K562 (cell line): ENCODE results near the gene LCE1B. TPM values are rescaled to one million over a fixed set of nuclear protein-coding genes. Genes with fewer than 3 reads are reported as not detected.

Experiments
- ATAC-seq: fragments of 200-7000 bp; cut with Tn5 transposase; 3 replicates; pipeline ENCODE4 v1.9.1; 2020; ENCODE audit warnings: moderate library complexity
- BruUV-seq: library from RNA; stranded (reverse); fragments of 400-500 nt; replicated peaks from 2 replicates; lab custom pipeline; 2021; lab: Mats Ljungman, UMichigan
- CTCF ChIA-PET: fragments of 300-600 bp; formaldehyde crosslinking; extraction: SDS; loops from one replicate; lab custom pipeline; 2021; ENCODE audit warnings: low intra/inter-chr PET ratio; lab: Yijun Ruan, JAX
- POLR2A ChIA-PET: fragments of 300-600, 350-650 bp; sonication (Branson Sonifier 250); formaldehyde crosslinking; extraction: SDS; loops from one replicate; lab custom pipeline; 2021; ENCODE audit warnings: antibody characterized with exemption, inconsistent platforms; lab: Yijun Ruan, JAX
- DNase-seq, 4 experiments: peaks; one replicate each; pipeline versions ENCODE4 v3.0.0 to v3.0.0-alpha.2; 2011 to 2018; ENCODE audit warnings: low spot score in 3 of 4, mixed read lengths in 3 of 4; ENCODE audit errors: extremely low read depth in 1 of 4
- FAIRE-seq: peaks from 2 replicates; lab custom pipeline; 2011; peaks lifted over from hg19 to GRCh38; lab: Jason Lieb, UNC
- H2AFZ ChIP-seq: 2 replicates; pipeline ENCODE4 v1.6.0; 2011; ENCODE audit warnings: low read depth, low read length, control low read depth, inconsistent platforms
- H3K27ac ChIP-seq: fragments of 200-600 bp; 3 replicates; pipeline ENCODE4 v1.8.0; 2011; ENCODE audit warnings: low read depth, mild to moderate bottlenecking, control low read depth, inconsistent platforms, low read length, moderate library complexity, mixed read lengths; ENCODE audit errors: extremely low read depth
- H3K27me3 ChIP-seq, 2 experiments: fragments of 300-600 bp in 1 of 2; 2 replicates in 1 of 2; 3 replicates in 1 of 2; pipeline versions ENCODE4 v1.6.0 to v1.8.0; 2011; ENCODE audit warnings: inconsistent platforms in 2 of 2, low read length in 2 of 2, mild to moderate bottlenecking in 1 of 2, mixed read lengths in 1 of 2, moderate library complexity in 1 of 2; ENCODE audit not compliant: control insufficient read depth in 2 of 2, insufficient read depth in 2 of 2
- H3K36me3 ChIP-seq: fragments of 300-600 bp; 3 replicates; pipeline ENCODE4 v1.8.0; 2011; ENCODE audit warnings: mild to moderate bottlenecking, low read length, inconsistent platforms; ENCODE audit not compliant: control insufficient read depth, insufficient read depth
- H3K4me1 ChIP-seq, 2 experiments: fragments of 200-600 bp in 1 of 2; replicated peaks in 1 of 2; 2 replicates in 1 of 2; 3 replicates in 1 of 2; pipeline versions ENCODE4 v1.5.1 to v1.8.0; 2011; ENCODE audit warnings: inconsistent platforms in 2 of 2, low read length in 2 of 2, mild to moderate bottlenecking in 1 of 2, mixed read lengths in 1 of 2, moderate library complexity in 1 of 2; ENCODE audit not compliant: control insufficient read depth in 2 of 2, insufficient read depth in 2 of 2
- H3K4me2 ChIP-seq: 2 replicates; pipeline ENCODE4 v1.6.1; 2011; ENCODE audit warnings: low read length, control low read depth, inconsistent platforms, mixed read lengths; ENCODE audit not compliant: insufficient read depth
- H3K4me3 ChIP-seq: fragments of 200-600 bp; sonication (generic), shearing (Covaris generic); 2 replicates; pipeline ENCODE4 v1.5.1; 2016; ENCODE audit warnings: control low read depth, inconsistent platforms
- H3K79me2 ChIP-seq: fragments of 200-600 bp; 3 replicates; pipeline ENCODE4 v1.8.0; 2011; ENCODE audit warnings: low read length, inconsistent platforms; ENCODE audit not compliant: control insufficient read depth, insufficient read depth
- H3K9ac ChIP-seq, 2 experiments: 2 replicates each; pipeline versions ENCODE4 v1.6.0 to v1.6.1; 2011; ENCODE audit warnings: low read depth in 2 of 2, low read length in 2 of 2, control low read depth in 1 of 2, inconsistent platforms in 1 of 2, mild to moderate bottlenecking in 1 of 2, mixed read lengths in 1 of 2; ENCODE audit not compliant: insufficient read depth in 1 of 2
- H3K9me1 ChIP-seq: one replicate; pipeline ENCODE4 v1.6.0; 2011; ENCODE audit warnings: inconsistent platforms, mild to moderate bottlenecking, low read length, moderate library complexity; ENCODE audit not compliant: control insufficient read depth, insufficient read depth
- H3K9me3 ChIP-seq: replicated peaks from 2 replicates; pipeline ENCODE4 v1.5.1; 2011; ENCODE audit warnings: low read depth, low read length, inconsistent platforms; ENCODE audit not compliant: control insufficient read depth, insufficient read depth
- H4K20me1 ChIP-seq: replicated peaks from 2 replicates; pipeline ENCODE4 v1.6.1; 2011; ENCODE audit warnings: low read length, inconsistent platforms, mixed read lengths; ENCODE audit not compliant: control insufficient read depth, insufficient read depth
- BRF1 ChIP-seq: IDR thresholded peaks from 3 replicates; pipeline ENCODE4 v1.6.1; 2011; ENCODE audit warnings: borderline replicate concordance, mild to moderate bottlenecking; ENCODE audit not compliant: insufficient read length; ENCODE audit errors: extremely low read depth
- DIDO1 ChIP-seq: fragments of 450-650 bp; IDR thresholded peaks from 2 replicates; pipeline ENCODE4 v1.6.1; 2016; ENCODE audit warnings: low read depth, missing biosample characterization, missing genetic modification characterization
- E4F1 ChIP-seq: fragments of 250-450 bp; sonication (Bioruptor Pico); IDR thresholded peaks from 2 replicates; pipeline ENCODE4 v1.5.0; 2021; ENCODE audit warnings: mild to moderate bottlenecking, borderline replicate concordance
- EHMT2 ChIP-seq: fragments of 450-650 bp; IDR thresholded peaks from 2 replicates; pipeline ENCODE4 v1.6.1; 2018; ENCODE audit warnings: antibody characterized with exemption
- EP400 ChIP-seq: fragments of 450-650 bp; IDR thresholded peaks from 2 replicates; pipeline ENCODE4 v1.6.1; 2017; ENCODE audit warnings: antibody characterized with exemption, mild to moderate bottlenecking, moderate library complexity
- FOXJ3 ChIP-seq: sonication (generic); formaldehyde crosslinking; IDR thresholded peaks from 2 replicates; pipeline ENCODE4 v1.4.0; 2020; ENCODE audit warnings: mild to moderate bottlenecking, missing genetic modification reagents
- MITF ChIP-seq: IDR thresholded peaks from 2 replicates; pipeline ENCODE4 v1.6.1; 2014; ENCODE audit warnings: antibody characterized with exemption
- POLR2B ChIP-seq: fragments of 450-650 bp; IDR thresholded peaks from 2 replicates; pipeline ENCODE4 v1.6.1; 2018; ENCODE audit warnings: low read depth; ENCODE audit not compliant: partially characterized antibody
- RBM14 ChIP-seq: fragments of 200-400 bp; formaldehyde crosslinking; IDR thresholded peaks from 2 replicates; pipeline ENCODE4 v1.6.1; 2018; ENCODE audit warnings: low read depth, mild to moderate bottlenecking, low read length, moderate library complexity, borderline replicate concordance; ENCODE audit not compliant: insufficient read depth
- RBM22 ChIP-seq: fragments of 200-400 bp; formaldehyde crosslinking; IDR thresholded peaks from 2 replicates; pipeline ENCODE4 v1.6.1; 2018; ENCODE audit warnings: low read length, low read depth; ENCODE audit not compliant: poor library complexity, severe bottlenecking
- TAF7 ChIP-seq: fragments of 450-650 bp; IDR thresholded peaks from 2 replicates; pipeline ENCODE4 v1.6.1; 2016; ENCODE audit warnings: missing genetic modification characterization, missing compliant biosample characterization
- TEAD4 ChIP-seq, 2 experiments: sonication (generic) in 1 of 2; formaldehyde crosslinking in 1 of 2; IDR thresholded peaks; 2 replicates each; pipeline versions ENCODE4 v1.6.1 to v1.8.0; 2012 to 2022; ENCODE audit warnings: borderline replicate concordance in 1 of 2, inconsistent platforms in 1 of 2, low read length in 1 of 2, mild to moderate bottlenecking in 1 of 2, missing genetic modification reagents in 1 of 2
- WHSC1 ChIP-seq: IDR thresholded peaks from one replicate; pipeline ENCODE4 v1.6.1; 2012; ENCODE audit warnings: low read length, control low read depth, inconsistent platforms
- XRCC3 ChIP-seq: fragments of 450-650 bp; IDR thresholded peaks from 2 replicates; pipeline ENCODE4 v1.6.1; 2017; ENCODE audit warnings: mild to moderate bottlenecking, moderate library complexity
- ZBTB12 ChIP-seq: fragments of 250-450 bp; sonication (Bioruptor Pico); IDR thresholded peaks from 2 replicates; pipeline ENCODE4 v1.4.0; 2020
- WGBS: fragments of 100-300 bp; shearing (Covaris generic); methylation state at CpG from one replicate; pipeline ENCODE4 v1.1.6; 2016; ENCODE audit warnings: low coverage, mixed read lengths; ENCODE audit not compliant: insufficient coverage; ENCODE audit errors: missing lambda C conversion rate; 5-methylcytosine and 5-hydroxymethylcytosine counted together
- in situ Hi-C: fragments of 300-500 bp; cut with MboI; formaldehyde crosslinking; loops from 4 replicates; pipeline ENCODE4 v1.15.0; 2018; ENCODE audit warnings: inconsistent platforms, mixed read lengths
- intact Hi-C: fragments of 100-400 bp; cut with micrococcal nuclease; formaldehyde crosslinking; loops from 2 replicates; pipeline ENCODE4 v1.14.2; 2022
- polyA plus RNA-seq, 8 experiments: library from polyadenylated mRNA; depleted of rRNA in 4 of 8; stranded (reverse) in 5 of 8; unstranded in 3 of 8; fragments of >200 nt; fragmentation: Nextera tagmentation in 2 of 8; fragmentation: Illumina TruSeq in 1 of 8; extraction: Ambion mirVana in 2 of 8; extraction: Trizol in 1 of 8; gene quantifications; 2 replicates each; pipeline versions ENCODE4 v1.2.1 to v1.2.3, GENCODE V29; 2011 to 2014; ENCODE audit warnings: inconsistent platforms in 1 of 8, missing spikeins in 1 of 8
- total RNA-seq, 7 experiments: library from RNA; depleted of rRNA in 6 of 7; stranded (reverse); fragments of >200 nt in 6 of 7; fragmentation: Illumina TruSeq in 2 of 7; extraction: Trizol in 2 of 7; gene quantifications; 2 replicates each; pipeline versions ENCODE4 v1.2.1 to v1.2.3, GENCODE V29; 2011 to 2021; ENCODE audit warnings: low replicate concordance in 1 of 7

The LCE1B gene
- total and polyA plus RNA-seq, 9 of the 15 experiments (the other 6 are each of a cell fraction or from before 2014, with no cell fraction given): not detected

- TF ChIP-seq E4F1 (CRISPR knock-in tag) (no peak), TEAD4 (IDR thresholded peaks at IDR 0.05; ENCODE audit: low read length) (no peak), TEAD4 (CRISPR knock-in tag; IDR thresholded peaks at IDR 0.05; ENCODE audit: borderline replicate concordance) (no peak), ZBTB12 (no peak)
Measured at GRCh38 chr1:152811050-152811449, 721 bp upstream of the LCE1B start (continued).

- Histone ChIP-seq H3K9me3 (no peaks in the 10 kb centered on the region), H3K27ac (no peak overlapping the region), H3K36me3 (no peaks in the 10 kb centered on the region), H3K4me2 (no peak overlapping the region), H4K20me1 (no peaks in the 10 kb centered on the region), H3K79me2 (no peaks in the 10 kb centered on the region), H2AFZ (no peak overlapping the region), H3K4me3 (no peak overlapping the region), H3K9ac (no peak overlapping the region), H3K27me3 (no peaks in the 10 kb centered on the region), H3K9me1 (no peaks in the 10 kb centered on the region), H3K4me1 (no peaks in the 10 kb centered on the region)
- ChIA-PET POLR2A (interaction anchor here (0.7 kb wide), 1 partner anchor 22 kb away, joined by 3 read pairs; no protein-coding TSS in a partner anchor), CTCF (no interaction called here)
- intact Hi-C loops: no loop called here
- DNase-seq: no peak
- no peak for ATAC-seq
- no TSS peak for BruUV-seq
- FAIRE-seq: no peak
- 1% methylated on average over 6 of the region's 6 CpGs for WGBS
- in situ Hi-C loops: no loop called here
- TF ChIP-seq TAF7 (tag) (no peak), XRCC3 (no peak), DIDO1 (tag) (no peak), EHMT2 (no peak), EP400 (no peak), POLR2B (no peak), MITF (no peak), FOXJ3 (CRISPR knock-in tag) (no peak), WHSC1 (no peak), RBM14 (no peak), RBM22 (no peak), BRF1 (no peak)
Measured at GRCh38 chr1:152817309-152817708, 5.5 kb downstream of the LCE1B start.
